Thymus (tissue), 11 donors: Measurements from ENCODE around the gene PCNX1. TPM values are rescaled to one million over a fixed set of nuclear protein-coding genes. Genes with fewer than 3 reads are reported as not detected.

Source experiments
- DNase-seq, 9 donors: peaks; one replicate each; pipeline ENCODE4 v3.0.0-alpha.2; 2013; ENCODE audit warnings: low spot score in 9 of 9, low read depth in 6 of 9, missing footprints in 1 of 9
- H3K27ac ChIP-seq, 2 donors: one replicate each; pipeline ENCODE4 v1.5.1; 2013; ENCODE audit warnings: control low read depth in 1 of 2, low read depth in 1 of 2, low read length in 1 of 2, mild to moderate bottlenecking in 1 of 2, moderate library complexity in 1 of 2
- H3K27me3 ChIP-seq, 2 donors: one replicate each; pipeline ENCODE4 v1.5.1; 2013; ENCODE audit warnings: low read length in 1 of 2; ENCODE audit not compliant: control insufficient read depth in 2 of 2, insufficient read depth in 1 of 2
- H3K36me3 ChIP-seq, 2 donors: one replicate each; pipeline ENCODE4 v1.5.1; 2013; ENCODE audit warnings: low read length in 1 of 2, mild to moderate bottlenecking in 1 of 2, moderate library complexity in 1 of 2; ENCODE audit not compliant: control insufficient read depth in 2 of 2, insufficient read depth in 2 of 2
- H3K4me1 ChIP-seq, 2 donors: one replicate each; pipeline ENCODE4 v1.5.1; 2013; ENCODE audit warnings: low read length in 2 of 2; ENCODE audit not compliant: control insufficient read depth in 2 of 2, insufficient read depth in 2 of 2
- H3K4me3 ChIP-seq, 2 donors: one replicate each; pipeline ENCODE4 v1.5.1; 2013; ENCODE audit warnings: low read length in 2 of 2, control low read depth in 1 of 2, mild to moderate bottlenecking in 1 of 2
- H3K9me3 ChIP-seq, 2 donors: one replicate each; pipeline ENCODE4 v1.5.1; 2013; ENCODE audit warnings: low read length in 1 of 2, mild to moderate bottlenecking in 1 of 2; ENCODE audit not compliant: control insufficient read depth in 2 of 2, insufficient read depth in 1 of 2
- WGBS: extraction: QIAGEN DNeasy Blood & Tissue Kit; methylation state at CpG from one replicate; pipeline ENCODE4 v1.1.7; 2013; 5-methylcytosine and 5-hydroxymethylcytosine counted together
- polyA plus RNA-seq: library from polyadenylated mRNA; stranded (reverse); fragments of 200-250 nt; gene quantifications from one replicate; pipeline ENCODE4 v1.2.3, GENCODE V29; 2013
- total RNA-seq: library from RNA; stranded (reverse); fragments of 120-200 nt; gene quantifications from one replicate; pipeline ENCODE4 v1.2.4, GENCODE V29; 2013
- donor health status: healthy.

Gene PCNX1
- total and polyA plus RNA-seq, 2 donors = 10.9 to 29.3 TPM

DNA sequence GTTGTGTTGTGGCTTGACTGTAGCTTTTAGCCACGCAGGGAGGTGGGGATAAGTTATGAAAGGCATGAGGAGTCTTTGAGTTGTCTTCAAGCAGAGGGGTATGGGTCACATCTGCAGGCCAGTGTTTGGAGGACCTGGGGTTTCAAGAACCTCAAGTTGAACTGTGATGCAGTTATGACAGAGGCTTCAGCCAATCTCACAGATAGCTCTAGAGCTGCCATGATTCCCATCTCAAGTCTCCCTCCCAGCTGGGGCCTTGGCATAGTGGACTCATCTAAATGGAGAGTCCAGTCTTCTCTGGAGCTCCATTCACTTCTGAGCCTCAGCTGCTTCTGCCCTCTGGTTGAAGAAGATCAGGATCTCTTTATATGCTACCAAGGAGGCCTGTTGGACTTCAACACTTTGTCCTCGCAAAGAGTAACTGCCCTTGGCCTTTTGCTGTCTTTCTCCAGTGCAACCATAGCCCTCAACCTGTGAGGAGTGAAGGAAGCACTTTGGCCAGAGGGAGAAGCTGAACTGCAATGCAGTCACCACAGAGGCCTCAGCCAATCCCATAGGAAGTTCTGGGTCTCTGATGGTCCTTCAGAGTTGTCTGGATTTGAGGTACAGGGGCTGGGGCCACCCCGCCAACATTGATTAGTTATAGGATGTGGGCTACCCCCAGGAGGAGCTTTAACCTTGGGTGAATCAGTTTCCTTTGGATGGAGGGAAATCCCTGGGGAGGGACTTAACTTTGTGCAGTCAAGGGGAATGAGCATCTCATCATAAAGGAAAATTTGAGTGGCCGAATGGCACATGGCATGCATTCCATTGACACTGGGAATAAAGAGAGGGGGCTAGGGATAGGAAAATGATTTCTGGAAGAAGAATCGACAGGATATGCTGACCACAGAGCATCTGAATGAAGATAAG is 230.5 kb downstream of the PCNX1 start:
- H3K4me1 ChIP-seq = peaks cover 0 to 11% of the 10 kb centered on the region in 2 donors
- H3K4me3 ChIP-seq = no peak overlapping the region
- WGBS = 95% methylated on average over 5 of the region's 5 CpGs
- H3K27ac ChIP-seq = no peak overlapping the region
- no peak for DNase-seq
- H3K36me3 ChIP-seq = no peaks in the 10 kb centered on the region
- no peaks in the 10 kb centered on the region for H3K27me3 ChIP-seq
- H3K9me3 ChIP-seq = no peaks in the 10 kb centered on the region

DNA sequence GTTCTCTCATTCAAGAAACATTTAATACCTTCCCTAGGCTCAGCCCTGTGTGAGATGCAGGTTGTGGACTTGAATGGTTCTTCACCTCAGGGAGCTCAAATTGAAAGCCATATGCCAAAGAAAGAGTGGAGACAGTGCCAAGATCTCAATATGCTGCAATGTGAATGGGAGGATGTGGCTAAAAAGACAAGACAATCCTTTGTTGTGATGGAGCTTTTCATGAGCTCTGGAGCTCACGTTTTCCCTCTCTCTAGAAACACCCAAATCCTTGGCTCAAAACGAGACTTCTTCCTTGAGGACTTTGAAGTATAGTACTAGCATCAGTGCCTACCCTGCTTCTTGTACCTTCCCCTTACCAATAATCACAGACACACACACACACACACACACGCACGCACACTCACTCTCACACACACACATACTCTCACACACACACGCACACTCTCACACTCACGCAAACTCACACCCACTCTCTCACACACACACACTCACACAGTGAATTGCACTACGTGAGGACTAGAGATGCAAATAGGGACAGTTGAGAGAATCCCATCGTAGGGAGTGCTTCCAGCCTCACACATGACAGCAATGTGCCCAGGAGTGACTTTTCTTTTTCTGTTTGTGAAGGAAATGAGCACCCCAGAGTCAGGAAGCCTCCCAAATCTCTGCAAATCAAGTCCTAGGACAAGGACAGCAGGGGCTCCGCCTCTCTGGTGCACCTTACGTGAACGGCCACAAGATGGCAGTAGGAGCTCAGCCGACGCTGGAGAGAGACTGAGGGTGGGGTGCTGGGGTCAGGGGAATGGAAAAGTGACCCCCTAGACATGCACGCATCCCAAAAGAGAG is 231.4 kb downstream of the PCNX1 start:
- Histone ChIP-seq H3K27ac (no peak overlapping the region), H3K27me3 (no peaks in the 10 kb centered on the region), H3K4me1 (peaks cover 0 to 17% of the 10 kb centered on the region in 2 donors), H3K36me3 (no peaks in the 10 kb centered on the region), H3K4me3 (no peak overlapping the region), H3K9me3 (no peaks in the 10 kb centered on the region)
- WGBS = 42% methylated on average over 14 of the region's 14 CpGs
- DNase-seq = peak in 4 of 9 donors; percentile 35 to 63 (median 56)

DNA sequence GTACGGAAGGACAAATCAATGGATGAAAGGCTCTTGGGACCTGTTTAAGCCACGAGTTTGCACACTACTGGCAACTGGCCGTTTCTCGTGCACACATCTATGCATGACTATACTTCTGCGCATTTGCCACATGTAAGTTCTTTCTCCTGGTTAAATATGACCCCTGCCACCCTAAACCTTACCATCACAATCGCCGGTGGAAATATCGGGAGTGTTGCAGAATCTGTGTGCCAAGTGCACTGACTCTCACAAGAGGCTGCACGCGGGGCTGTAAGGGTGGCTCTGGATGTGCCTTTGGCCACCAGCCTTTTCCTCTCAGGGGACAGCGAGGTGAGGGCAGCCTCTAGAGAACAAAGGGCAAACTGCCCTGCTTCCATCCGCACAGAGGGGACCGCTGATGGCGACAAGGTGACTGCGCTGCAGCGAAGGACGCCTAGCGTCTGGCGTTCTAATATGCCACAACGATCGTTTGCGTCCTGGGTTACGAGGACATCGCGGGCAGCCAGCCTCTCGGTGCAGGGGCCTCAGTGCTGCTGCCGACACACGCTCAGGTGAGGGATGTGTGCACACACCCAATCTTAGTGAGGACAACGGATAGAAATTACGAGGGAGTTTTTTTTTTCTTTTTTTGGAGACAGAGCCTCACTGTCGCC is 232.2 kb downstream of the PCNX1 start:
- WGBS = 88% methylated on average over 31 of the region's 31 CpGs
- Histone ChIP-seq H3K36me3 (no peaks in the 10 kb centered on the region), H3K27ac (no peak overlapping the region), H3K4me1 (peaks cover 0 to 17% of the 10 kb centered on the region in 2 donors), H3K27me3 (no peaks in the 10 kb centered on the region), H3K9me3 (no peaks in the 10 kb centered on the region), H3K4me3 (no peak overlapping the region)
- DNase-seq = no peak

DNA sequence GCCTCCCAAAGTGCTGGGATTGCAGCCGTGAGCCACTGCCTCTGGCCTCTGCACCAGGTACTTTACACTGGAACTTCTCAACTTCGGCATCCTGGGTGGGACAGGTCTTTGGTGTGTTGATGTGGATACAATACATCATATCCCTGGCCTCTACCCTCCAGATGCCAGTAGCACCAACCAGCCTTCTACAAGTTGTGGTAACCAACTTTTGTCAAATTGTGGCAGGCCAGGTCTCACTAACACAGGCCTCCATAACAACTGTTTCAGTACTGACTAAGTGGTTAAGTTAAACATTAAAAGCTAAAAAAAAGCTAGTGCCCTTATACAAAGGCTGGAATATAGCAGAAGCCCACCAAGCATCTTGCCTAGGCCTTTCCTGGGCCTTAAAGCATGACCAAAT is 232.9 kb downstream of the PCNX1 start:
- peaks cover 0 to 17% of the 10 kb centered on the region in 2 donors for H3K4me1 ChIP-seq
- no peaks in the 10 kb centered on the region for H3K9me3 ChIP-seq
- H3K27ac ChIP-seq = no peak overlapping the region
- WGBS = 98% methylated on average over 2 of the region's 2 CpGs
- no peaks in the 10 kb centered on the region for H3K27me3 ChIP-seq
- no peak for DNase-seq
- no peaks in the 10 kb centered on the region for H3K36me3 ChIP-seq
- no peak overlapping the region for H3K4me3 ChIP-seq

DNA sequence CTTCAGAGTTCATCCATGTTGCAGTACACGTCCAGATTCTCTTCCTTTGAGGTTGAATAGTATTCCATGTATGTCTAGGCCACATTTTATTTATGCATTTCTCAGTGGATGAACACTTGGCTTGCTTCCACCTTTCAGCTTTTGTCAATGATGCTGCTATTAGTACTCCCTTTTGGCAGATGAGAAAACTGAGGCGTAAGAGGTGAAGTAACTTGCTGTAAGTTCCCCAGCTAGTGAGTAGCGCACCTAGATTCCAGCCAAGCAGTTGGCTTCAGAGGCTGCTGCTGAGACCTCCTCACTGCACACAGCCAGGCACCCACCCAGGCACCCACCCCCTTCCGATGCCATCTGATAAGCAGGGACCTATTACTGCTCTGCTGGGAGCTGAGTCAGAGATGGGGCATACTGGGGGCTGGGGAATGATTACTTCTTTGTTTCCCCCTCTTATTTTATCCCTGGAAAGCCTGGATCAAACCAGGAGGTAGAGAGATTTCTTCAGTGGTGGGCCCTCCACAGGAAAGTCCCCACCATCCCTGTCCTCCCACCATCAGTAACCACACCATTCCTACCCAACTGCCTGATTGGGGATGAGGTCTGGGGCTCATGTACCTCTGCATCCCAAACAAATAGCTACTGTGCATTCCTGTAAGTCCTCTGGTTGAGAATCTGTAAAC is 234.6 kb downstream of the PCNX1 start:
- WGBS = 96% methylated on average over 4 of the region's 4 CpGs
- no peaks in the 10 kb centered on the region for H3K36me3 ChIP-seq
- H3K9me3 ChIP-seq = no peaks in the 10 kb centered on the region
- peak overlapping the region in 1 of 2 donors; percentile 52 for H3K27ac ChIP-seq
- peaks cover 0 to 17% of the 10 kb centered on the region in 2 donors for H3K4me1 ChIP-seq
- no peak overlapping the region for H3K4me3 ChIP-seq
- DNase-seq = no peak
- no peaks in the 10 kb centered on the region for H3K27me3 ChIP-seq

DNA sequence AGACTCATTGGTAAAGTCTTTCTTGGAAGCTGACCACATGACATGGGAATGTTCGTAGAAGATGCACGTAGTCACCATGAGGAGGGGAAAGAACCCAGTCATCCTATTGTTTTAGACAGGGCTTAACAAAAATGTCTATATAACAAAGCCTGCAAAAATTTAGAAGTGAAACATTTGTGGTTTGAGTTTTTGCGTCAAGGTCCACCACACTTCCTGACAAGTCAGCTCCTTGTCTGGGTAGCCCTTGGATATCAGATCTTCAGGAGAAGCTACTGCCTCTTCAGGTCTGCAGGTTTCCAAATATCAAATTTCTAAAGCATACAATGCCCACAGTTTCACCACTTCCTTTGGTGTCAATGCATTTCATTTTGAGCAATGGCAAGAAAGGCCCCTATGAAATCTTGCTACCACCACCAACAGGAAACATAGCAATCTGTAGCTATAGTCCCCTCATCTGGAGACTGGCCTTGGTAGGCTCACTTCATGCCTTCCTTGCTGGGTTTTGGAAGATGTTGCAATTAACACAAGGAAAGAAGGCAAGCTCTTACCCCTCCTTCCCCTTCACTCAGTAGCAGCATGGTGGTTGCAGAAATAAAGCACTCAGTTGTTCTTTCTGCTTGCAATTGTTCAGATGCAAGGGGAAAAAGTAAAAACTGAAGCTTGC is 235.2 kb downstream of the PCNX1 start:
- Histone ChIP-seq H3K36me3 (no peaks in the 10 kb centered on the region), H3K27me3 (no peaks in the 10 kb centered on the region), H3K4me3 (no peak overlapping the region), H3K4me1 (peaks cover 0 to 17% of the 10 kb centered on the region in 2 donors), H3K27ac (peak overlapping the region in 1 of 2 donors; percentile 42), H3K9me3 (no peaks in the 10 kb centered on the region)
- 51% methylated on average over 3 of the region's 3 CpGs for WGBS
- DNase-seq = peak in 2 of 9 donors; percentile 9 to 54

DNA sequence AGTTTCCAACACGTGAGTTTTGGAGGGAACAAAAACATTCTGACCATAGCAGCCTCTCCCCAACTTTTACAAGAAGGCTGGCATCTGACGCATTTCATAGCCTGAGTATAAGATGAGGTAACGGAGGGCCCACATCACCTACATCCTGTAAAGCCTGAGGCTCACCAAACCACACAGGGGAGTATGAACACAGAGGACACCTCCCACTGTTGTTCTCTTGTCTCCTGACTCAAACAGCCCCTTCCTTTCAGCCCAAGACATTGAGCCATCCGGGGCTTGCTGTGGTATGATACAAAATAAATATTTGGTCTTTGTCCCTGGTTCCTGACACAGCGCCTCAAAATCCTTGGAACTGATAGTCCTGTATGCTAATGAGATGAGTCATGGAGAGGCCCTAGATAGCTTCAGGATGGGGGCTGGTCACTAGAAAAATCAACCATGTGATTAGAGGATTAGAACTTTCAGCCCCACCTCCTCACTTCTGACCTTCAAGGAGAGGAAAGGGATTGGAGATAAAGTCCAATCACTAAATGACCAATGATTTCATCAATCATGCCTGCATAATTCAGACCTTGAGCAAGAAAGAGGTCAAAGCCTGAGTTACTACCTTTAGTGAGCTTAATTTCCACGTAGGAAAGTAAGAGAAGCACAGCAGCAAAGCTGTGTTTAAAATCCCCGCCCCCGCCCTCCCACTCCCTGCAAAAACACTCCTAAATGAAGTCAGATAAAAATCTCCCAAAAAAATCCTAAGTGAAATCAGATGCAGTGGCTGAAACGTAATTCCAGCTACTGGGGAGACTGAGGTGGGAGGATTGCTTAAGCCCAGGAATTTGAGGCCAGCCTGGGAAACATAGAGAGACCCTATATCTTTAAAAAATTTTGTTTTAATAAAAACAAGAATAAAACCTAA is 236.4 kb downstream of the PCNX1 start:
- DNase-seq = peak in 2 of 9 donors; percentile 17 to 64
- Histone ChIP-seq H3K4me1 (peaks cover 3 to 23% of the 10 kb centered on the region in 2 donors), H3K9me3 (peaks cover 0 to 6% of the 10 kb centered on the region in 2 donors)

More for the DNA sequence above, 236.4 kb downstream of the PCNX1 start:
- Histone ChIP-seq H3K27ac (peak overlapping the region in 1 of 2 donors; percentile 52), H3K27me3 (no peaks in the 10 kb centered on the region), H3K4me3 (no peak overlapping the region), H3K36me3 (no peaks in the 10 kb centered on the region)
- WGBS = 85% methylated on average over 9 of the region's 9 CpGs
